Stimulated activated CD8-positive, alpha-beta memory T cell treated with anti-CD3 and anti-CD28 coated beads, Interleukin-12 subunit alpha, Interleukin-12 subunit beta, amount 100 ng/mL, for 24 hours (primary cell): ENCODE measurements around the gene SNX14.

ENCODE experiments used
- DNase-seq: peaks from one replicate; pipeline ENCODE4 v3.0.0-alpha.2; 2020; ENCODE audit errors: extremely low read depth

The SNX14 gene

GRCh38 chr6:85464722-85465150 is 128.9 kb downstream of the SNX14 start:
- no peak for DNase-seq

DNA sequence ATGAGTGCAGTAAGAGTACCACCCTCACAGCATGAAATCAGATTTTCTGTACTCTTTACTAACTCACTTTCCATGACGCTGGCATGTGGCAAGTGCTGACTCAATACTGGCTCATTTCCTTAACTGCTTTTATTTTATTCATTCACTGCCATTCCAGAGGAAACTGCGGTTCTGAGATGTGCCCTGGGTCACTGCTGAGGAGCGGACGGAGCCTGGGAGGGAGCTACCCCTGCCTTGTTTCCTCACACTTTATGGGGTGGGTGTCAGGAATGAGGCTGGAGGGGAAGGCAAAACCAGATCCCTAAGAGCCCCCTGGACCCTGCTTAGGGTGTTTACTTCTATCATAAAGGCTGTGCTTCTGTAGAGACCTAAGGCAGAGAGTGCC is 129.4 kb downstream of the SNX14 start:
- no peak for DNase-seq

DNA sequence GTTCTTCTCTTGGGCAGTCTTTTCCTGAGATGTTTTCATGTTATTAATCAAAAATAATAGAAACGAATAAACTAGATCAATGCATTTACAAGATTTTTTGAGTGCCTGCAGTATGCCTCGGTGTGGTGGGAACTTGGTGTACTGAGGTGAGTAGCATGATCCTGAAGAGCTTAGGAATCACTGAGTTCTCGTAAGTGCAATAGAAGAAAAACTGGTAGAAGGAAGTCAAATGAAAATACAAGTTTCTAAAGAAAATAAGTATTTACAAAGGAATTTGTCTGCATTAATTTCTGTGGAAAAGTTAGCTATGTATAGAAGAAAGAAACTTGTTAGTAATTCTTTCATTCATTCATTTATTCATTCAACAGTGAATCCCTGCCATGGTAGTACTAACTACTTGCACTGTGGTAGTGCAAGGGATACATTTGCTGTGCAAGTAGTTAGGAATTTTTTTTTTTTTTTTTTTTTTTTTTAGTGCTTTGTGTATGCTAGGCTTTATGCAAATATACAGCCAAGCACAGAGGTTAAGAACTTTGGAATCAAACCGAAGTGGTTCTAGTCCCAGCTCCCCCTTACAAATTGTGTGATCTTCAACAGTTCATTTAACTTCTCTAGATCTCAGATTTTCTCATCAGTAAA is 129.9 kb downstream of the SNX14 start:
- DNase-seq, result no peak

DNA sequence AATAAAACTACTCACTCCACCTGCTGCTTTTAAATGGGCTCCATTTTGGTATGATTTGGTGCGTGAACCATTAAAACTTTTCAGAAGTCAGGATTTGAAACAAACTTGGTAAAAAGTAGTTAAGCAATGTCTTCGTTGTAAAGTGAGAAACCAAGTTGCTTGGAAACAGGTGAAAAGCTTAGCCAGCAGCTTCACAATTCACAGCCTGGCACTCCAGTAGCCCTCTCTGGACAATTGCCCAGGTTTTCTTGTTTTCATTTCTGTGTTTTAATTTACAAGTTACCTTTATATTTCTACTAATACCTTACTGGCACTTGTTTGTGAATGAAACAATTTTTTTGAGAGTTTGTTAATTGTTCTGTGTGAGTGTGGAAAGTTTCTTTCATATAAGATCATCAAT is 131.0 kb downstream of the SNX14 start:
- no peak for DNase-seq

GRCh38 chr6:85461798-85462170 is 131.9 kb downstream of the SNX14 start:
- no peak for DNase-seq

- DNase-seq, result no peak
Measured at GRCh38 chr6:85460921-85461797, 132.5 kb downstream of the SNX14 start.

DNA sequence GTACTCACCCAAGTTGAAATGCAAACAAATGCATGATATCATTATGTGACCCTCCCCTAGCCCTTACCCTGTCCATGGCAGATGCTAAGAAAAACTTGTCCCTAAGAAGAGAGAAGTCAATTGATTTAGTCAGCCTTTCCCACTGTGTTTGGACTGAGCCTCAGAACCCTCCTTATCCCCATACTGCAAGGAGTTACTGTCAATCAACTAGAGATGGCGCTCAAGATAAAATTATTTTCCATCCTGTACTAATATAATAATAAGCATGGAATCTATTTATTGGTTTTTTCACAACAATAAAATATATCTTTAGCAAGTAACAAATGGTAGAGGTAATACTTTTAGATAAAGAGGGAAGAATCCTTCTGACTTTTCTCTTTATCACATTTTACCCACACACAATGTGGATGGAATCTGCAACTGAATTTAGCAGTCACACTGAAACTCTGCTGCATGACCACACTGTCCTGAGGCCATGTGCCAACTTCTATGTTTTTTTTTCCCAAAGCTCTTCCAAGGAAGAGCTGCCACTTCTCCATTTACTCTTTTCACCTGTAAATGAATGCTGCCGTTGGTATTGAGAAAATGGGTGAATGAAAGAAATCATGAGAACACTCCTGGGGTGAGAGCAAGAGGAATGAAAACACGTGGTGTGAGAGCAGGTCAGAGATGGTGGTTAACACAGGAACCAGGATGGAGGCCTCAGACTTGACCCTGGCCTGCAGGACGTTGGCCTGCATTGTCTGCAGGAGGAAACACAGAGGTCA is 133.3 kb downstream of the SNX14 start:
- DNase-seq, result no peak

DNA sequence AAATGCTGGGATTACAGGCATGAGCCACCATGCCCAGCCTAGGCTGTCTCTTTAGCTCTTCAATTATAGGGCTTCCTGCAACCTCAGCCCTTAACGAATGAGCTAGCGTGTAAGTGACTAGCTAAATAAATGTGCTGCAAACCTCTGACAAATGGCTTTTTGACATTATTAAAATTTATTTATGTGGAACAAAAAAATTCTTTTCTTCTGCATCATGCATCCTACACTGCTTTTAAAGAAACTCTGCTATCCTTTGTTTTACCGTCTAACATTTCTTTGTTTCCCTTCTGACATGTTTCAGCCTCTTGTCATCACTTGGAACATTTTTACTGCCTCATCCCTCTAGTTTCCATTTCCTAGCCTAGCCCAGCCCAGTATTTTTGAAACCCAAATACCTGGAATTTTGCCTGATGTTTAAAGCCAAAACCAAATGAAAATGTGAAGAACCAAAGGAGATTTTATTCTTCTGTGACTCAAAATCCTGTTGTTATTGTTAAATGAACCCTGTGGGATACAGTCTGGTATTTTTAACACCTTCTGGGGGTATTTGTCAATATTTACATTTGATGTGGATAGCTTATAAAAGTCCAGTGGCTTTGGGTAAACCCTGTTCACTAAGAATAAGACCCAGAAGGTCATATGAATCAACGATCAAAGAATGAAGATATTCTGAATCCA is 134.3 kb downstream of the SNX14 start:
- no peak for DNase-seq

- DNase-seq, result no peak
Measured at GRCh38 chr6:85458782-85459181, 134.9 kb downstream of the SNX14 start.

DNA sequence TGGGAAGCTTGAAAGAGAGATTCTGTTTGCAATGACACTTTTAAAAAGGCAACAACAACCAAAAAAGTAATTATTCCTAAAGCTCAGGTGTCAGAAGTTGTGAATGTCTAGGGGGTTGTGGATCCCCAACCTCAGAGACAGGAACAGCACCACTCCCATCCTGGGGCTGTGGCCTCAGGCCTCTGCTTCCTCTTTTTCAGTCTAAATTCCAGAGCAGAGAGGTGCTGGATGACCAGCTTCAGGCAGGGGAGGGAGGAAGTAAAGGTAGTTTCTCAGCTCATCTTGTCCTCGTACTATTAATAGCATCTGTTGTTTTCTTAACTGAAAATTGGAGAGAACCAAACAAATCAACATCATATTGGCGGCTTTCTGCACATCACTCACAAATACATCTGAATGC is 135.5 kb downstream of the SNX14 start:
- no peak for DNase-seq

GRCh38 chr6:85456782-85457181 is 136.9 kb downstream of the SNX14 start:
- no peak for DNase-seq
